Amniotic stem cell (primary cell): Measurements from ENCODE around the gene KRTAP12-2.
"Not testable (repeated sequence)": the region's sequence is repeated elsewhere in the genome, so short reads cannot be mapped to it uniquely, and the experiment has no call there.

ENCODE experiments used
- DNase-seq: peaks from one replicate; lab custom pipeline; 2025; lab: John Stamatoyannopoulos, UW

The KRTAP12-2 gene

DNA sequence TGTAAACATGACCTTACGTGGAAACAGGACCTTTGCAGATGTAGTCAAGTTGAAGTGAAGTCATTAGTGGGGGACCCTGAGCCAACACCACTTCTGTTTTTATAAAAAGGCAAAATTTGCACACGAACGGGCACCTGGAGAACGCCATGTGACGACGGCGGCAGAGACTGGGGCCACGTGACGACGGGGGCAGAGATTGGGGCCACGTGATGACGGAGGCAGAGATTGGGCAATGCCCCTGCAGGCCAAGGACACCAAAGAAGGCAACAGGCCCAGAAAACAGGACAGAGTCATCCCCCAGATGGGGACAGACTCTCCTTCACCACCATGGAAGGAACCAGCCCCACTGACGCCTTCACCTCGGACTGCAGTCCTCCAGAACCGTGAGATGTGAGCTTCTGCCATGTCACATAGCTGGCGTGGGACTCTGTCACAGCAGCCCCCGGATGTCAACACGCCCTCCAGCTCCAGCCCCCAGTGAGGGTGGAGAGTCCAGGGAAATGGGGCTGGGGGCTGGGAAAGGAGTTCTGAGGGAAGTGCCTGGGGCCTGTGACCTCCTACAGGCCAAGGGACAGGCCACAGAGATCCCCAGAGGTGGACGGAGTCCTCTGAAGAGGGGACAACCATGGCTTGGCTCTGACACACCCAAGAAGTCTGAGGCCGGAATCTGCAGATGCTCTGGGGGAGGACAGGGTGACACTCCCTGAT lies 16.3 kb downstream of the KRTAP12-2 start:
- no peak for DNase-seq

DNA sequence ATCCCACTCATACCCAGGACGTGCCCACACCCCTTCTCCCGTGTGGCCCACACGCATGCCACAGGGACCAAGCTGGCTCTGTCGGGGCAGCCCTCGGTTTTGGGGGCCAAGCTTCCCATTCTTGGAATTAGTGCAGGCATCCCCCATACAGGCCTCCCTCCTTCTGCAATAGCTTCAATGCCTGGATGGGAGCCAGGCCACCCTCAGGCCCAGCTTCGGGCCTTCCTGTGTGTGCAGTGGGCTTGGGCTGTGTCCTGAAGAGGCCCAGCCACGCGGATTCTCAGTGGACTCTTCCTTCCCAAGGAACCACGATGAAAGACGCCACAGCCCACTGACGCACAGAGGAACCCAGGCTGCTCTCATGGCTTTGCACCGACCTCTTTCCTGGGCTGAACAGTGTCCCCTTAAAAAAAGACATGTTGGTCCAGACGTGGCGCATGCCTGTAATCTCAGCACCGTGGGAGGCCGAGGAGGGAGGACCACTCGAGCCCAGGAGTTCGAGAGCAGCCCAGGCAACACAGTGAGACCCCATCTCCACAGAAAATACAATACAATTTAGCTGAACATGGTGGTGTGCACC lies 17.1 kb downstream of the KRTAP12-2 start:
- no peak for DNase-seq

DNA sequence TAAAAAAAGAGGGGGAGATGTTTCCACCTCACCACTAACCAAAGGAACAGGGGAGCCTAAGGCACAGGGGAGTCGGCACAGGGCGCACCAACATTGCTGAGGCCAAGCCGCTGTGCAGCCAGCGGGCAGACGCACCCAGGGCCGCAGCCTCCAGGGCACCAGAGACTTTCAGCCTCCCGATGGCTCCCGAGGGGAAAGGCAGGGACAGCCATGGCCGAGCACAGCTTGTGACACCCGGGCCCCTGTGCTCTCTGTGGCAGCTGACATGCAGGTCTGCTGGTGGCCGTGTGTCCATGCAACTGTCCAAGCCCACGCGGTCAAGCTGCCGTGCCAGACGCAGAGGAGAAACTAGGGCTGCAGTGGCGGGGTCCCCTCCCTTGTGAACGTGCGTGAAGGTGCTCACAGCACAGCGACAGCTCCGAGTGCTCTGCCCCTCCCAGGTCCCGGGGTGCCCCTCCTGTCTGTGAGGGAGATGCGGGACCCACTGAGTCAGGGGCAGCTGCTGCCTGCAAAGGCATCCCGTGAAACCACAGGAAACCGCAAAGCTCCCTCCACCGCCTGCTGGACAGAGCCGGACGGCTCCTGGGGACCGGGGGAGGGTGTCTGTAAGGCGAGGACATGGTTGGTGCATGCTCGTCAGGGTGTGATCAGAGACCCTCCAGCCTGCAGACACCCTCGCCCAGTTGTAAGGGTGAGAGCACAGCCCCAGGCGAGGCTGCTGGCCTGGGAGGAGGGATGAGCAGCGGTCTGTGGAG lies 18.0 kb downstream of the KRTAP12-2 start:
- DNase-seq: no peak

DNA sequence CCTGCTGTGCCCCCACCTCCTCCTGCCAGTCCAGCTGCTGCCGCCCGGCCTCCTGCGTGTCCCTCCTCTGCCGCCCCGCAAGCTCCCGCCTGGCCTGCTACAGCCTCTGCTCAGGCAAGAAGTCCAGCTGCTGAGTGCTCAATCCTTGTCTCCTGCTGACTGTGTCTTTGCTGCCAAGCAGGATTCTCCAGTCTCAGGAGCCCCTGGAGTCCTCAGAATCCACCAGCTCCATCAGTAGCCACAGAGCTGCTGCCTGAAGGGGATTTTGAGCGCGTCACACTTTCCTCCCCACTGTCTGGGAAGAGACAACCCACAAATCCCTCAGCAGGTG lies 19.5 kb downstream of the KRTAP12-2 start:
- DNase-seq: no peak

DNA sequence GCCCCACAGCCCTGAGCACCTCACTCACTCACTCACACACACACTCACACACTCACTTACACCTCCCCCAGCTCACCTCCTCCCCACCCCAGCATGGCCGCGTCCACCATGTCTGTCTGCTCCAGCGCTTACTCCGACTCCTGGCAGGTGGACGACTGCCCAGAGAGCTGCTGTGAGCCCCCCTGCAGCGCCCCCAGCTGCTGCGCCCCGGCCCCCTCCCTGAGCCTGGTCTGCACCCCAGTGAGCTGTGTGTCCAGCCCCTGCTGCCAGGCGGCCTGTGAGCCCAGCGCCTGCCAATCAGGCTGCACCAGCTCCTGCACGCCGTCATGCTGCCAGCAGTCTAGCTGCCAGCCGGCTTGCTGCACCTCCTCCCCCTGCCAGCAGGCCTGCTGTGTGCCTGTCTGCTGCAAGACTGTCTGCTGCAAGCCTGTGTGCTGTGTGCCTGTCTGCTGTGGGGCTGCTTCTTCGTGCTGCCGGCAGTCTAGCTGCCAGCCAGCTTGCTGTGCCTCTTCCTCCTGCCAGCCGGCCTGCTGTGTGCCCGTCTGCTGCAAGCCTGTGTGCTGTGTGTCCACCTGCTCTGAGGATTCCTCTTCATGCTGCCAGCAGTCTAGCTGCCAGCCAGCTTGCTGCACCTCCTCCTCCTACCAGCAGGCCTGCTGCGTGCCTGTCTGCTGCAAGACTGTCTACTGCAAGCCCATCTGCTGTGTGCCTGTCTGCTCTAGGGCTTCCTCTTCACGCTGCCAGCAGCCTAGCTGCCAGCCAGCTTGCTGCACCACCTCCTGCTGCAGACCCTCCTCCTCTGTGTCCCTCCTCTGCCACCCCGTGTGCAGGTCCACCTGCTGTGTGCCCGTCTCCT lies 20.1 kb downstream of the KRTAP12-2 start, which contains the start of gene KRTAP10-11:
Gene KRTAP10-11, plus strand, starts transcription at position 49 of the 856 bp plus-strand sequence. Its CDS starts 45 bp downstream, at position 94.
- not testable (repeated sequence) for DNase-seq

DNA sequence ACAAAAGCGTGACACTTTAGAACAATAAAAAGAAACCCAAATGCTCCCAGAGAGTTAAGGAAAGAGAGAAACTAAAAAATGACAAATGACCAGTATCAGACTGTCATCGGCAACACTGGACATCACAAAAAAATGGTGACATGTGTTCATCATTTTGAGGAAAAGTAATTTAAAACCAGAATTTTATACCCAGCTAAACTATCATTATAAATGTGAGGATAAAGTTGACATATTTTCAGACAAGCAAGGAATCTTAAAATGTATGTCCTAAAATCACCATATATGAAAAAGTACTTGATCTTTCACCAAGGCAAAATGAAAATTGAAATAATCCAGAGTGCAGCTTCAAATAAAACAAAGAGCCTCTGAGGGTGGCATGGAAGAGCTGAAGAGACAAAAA lies 21.8 kb downstream of the KRTAP12-2 start:
- no peak for DNase-seq

DNA sequence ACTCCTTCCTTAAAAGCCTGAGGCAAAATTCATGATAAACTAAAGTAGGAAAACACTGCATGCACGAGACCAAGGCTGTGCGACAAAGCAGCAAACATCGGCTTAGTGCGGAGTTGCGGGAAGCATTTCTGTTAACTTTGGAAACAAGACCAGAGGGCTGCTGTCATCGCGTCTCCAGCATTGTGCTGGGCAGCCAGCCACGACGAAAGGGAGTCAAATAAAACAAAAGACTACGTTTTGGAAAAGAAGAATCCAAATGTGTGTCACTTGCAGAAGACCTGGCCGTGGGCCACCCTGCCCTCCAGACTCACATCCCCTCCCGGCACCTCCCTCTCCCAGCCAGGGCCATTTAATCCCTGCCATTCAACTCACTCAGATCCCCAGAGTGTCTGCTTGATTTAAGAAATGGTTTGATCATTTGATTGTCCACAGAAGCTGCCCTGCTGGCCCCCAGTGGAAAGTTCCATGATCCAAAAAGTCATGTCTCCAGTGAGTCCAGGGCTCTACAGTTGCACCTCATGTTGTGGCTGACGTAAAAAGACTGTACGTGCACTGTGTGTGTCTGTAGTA lies 22.9 kb downstream of the KRTAP12-2 start:
- DNase-seq: no peak

DNA sequence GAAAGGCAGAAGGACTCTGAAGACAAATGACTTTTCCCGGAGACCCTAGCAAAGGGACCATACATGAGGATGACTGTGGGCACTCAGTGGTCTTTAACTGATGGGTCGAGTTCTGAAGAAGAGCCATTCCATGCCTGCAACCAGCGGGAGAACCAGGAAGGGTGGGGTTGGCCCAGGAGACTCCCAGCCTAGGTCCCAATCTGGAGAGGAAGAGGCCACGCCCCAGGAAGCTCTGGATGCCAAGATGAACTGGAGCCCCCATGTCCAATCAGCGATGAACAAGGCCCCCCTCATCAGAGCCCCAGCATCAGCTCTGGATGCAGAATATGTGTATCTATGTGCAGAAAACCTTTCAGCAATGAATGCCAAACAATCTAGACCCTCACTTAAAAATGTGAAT lies 26.0 kb downstream of the KRTAP12-2 start:
- no peak for DNase-seq

DNA sequence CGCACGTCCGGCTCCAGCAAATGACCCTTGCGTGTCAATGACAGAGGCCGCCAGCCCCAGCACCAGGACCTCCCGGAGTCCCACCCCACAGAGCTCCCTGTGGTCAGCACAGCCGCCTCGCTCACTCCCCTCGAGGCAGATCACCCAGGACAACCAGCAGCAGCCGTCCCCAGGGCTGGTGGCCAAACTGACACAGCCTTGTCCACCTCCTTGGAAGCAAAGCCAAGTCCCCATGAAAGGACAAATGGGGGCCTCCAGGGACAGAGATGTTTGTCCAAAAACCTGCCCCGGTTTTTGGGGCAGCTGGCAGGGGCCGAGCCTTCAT lies 27.4 kb downstream of the KRTAP12-2 start:
- no peak for DNase-seq

DNA sequence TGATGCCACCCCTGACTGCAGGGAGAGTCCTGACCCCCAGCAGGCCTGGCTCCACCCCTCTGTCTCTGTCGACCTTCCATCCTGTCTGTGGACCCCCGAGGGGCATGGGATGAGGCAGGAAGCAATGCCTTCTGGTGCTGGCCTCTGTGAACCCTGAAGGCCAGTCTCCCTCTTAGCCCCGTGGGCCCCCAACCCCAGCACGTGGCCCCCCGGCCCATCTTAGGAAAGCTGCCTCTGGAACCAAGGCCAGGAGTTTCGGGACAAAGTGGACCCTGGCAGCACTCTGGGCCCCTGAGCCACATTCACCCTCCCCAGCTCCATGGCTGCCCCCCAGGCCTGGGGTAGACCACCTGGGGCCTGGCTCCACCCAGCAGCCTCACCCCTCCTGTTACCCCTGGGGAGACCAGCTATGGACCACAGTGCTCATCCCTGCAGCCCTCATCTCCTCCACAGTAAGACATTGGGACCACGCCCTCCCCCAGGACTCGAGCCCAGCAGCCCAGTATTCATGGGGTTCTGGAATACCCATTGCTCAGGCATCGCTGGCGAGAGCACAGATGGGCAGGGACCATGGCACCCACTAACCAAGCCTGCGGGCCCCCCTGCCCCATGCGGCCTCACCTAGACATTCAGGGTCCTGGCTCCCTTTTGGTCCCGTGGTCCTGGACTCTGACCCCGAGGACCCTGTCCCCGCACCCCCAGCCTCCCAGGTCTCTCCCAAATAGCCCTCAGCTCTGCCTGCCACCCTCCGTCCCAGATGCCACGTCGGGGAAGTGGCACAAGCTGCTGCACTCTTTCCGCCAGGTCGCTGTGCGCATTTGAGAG lies 28.0 kb downstream of the KRTAP12-2 start:
- DNase-seq: not testable (repeated sequence)

DNA sequence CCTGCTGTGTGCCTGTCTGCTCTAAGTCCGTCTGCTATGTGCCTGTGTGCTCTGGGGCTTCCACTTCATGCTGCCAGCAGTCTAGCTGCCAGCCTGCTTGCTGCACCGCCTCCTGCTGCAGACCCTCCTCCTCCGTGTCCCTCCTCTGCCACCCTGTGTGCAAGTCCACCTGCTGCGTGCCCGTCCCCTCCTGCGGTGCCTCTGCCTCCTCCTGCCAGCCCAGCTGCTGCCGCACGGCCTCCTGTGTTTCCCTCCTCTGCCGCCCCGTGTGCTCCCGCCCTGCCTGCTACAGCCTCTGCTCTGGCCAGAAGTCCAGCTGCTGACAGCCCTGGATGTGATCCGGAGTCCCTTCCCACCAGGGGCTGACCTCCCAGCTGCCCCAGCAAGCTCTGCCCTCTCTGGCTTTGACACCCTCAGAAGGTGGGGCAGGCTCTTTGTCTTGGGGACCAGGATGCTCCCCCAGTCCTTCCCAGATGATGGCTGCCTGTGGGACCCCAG lies 28.8 kb downstream of the KRTAP12-2 start:
- not testable (repeated sequence) for DNase-seq

DNA sequence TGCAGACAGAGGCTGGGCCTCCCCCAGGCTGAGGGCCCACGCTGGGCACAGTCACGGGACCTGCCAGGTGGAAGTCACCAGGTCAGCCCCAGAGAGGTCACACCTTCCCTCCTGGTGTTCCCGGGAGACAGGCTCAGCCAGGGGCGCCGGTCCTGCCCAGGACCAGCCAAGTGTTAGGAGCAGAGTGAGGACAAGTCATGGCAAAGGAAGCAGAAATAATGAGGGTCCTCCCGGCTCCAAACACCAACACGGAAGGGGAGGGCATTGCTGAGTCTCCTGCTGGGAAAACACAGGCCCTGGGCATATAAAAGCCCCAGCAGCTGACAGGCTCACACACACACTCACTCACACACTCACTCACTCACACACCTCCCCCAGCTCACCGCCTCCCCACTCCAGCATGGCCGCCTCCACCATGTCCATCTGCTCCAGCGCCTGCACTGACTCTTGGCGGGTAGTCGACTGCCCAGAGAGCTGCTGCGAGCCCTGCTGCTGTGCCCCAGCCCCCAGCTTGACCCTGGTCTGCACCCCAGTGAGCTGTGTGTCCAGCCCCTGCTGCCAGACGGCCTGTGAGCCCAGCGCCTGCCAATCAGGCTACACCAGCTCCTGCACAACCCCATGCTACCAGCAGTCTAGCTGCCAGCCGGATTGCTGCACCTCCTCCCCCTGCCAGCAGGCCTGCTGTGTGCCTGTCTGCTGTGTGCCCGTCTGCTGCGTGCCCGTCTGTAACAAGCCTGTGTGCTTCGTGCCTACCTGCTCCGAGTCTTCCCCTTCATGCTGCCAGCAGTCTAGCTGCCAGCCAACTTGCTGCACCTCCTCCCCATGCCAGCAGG lies 29.5 kb downstream of the KRTAP12-2 start, which contains the start of gene KRTAP10-10:
Gene KRTAP10-10, plus strand, starts transcription at position 339 of the 833 bp plus-strand sequence. Its CDS starts 62 bp downstream, at position 401.
- no peak for DNase-seq

DNA sequence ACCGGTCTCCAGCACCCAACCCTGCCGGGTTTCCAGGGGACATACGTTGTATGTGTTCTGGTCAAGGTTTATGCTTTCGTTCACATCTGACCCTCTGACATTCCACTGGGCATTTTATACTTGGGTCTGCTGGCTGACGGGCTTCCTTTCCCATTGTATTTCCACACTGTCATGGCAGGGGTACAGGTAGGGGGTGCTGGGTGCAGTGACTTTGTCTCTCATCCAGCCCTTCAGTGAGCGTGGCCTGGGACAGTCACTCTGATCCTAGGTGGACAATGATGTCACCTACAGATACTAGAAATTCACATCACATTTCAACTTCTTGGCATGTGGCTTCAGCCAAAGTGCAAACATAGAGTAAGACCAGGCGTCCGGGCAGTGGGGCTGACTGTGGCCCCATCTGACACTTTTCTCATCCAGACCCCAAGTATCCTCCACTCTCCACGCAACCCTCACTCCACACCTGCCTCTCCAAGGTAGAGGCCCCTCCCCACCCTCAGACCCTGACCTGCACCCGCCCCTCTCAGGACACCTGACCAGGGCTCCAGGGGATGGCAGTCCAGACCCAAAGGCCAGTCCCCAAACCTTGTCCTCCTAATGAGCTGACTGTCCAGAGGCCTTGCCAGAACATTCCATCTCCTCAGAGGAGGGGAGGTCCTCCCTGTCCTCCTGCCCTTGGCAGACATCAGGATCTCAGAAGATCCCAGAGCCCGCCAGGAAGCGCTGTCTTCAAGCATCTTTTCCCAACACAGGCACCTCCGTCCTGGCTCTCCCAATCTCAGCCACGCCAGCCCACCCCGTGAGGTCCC lies 30.3 kb downstream of the KRTAP12-2 start:
- no peak for DNase-seq

DNA sequence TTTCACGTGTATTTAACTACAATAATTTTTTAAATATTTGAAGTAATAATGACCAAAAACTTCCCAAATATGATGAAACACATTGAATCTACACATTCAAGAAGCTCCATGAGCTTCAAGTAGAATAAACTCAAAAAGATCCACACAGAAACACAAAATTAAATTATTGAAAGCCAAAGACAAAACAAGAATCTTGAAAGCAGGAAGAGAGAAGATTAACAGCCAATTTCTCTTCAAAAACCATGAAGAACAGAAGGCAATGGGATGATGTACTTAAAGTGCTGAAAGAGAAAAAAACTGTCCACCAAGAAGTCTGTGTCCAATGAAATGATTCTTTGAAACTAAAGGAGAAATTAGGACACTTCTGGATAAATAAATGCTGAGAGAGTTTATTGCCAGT lies 34.7 kb downstream of the KRTAP12-2 start:
- DNase-seq: no peak

DNA sequence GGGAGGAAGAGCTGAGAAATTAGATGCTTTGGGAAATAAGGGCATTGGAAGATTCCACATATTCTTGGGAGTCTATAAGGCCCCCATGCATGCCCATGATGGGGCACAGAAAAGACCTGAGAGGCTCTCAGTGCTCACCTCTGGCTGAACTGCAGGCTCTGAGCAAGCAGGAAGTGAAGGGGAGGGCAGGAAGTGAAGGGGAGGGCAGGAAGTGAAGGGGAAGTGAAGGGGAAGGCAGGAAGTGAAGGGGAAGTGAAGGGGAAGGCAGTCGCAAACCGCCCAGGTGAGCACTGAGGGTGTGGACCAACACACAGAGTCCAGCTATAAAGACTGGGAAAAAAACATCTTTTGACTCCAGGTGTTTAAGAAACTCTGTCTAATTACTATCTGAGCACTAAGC lies 36.3 kb downstream of the KRTAP12-2 start:
- no peak for DNase-seq

DNA sequence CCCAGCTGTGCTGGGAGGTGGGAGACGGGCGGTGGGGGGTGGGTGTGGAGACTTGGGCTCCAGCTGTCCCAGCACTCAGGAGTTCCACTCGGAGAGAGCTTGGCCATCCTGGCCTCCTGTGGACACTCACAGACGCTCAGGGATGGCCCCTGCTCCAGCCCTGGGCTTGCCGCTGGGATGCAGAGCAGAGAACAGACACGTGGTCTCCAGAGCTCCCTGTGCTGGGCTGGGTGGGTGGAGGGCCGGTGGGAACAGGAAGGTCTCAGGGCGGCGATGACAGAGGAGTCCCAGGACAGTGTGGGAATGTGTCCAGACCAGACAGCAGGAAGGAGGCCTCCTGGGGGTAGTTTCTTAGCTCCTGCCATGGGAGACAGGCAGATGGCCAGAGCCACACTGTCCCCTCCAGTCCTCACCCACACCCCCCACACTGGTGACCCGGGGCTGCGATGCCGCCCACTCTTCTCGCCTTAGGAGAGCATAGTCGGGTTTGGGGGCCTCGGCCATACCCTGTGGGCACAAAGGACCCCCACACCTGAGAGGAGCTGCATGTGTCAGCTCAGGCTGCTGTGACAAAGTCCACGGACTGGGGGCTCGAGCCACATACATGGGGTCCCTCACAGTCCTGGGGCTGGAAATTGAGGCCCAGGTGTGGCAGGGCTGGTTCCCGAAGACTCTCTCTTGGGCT lies 37.9 kb downstream of the KRTAP12-2 start:
- no peak for DNase-seq

DNA sequence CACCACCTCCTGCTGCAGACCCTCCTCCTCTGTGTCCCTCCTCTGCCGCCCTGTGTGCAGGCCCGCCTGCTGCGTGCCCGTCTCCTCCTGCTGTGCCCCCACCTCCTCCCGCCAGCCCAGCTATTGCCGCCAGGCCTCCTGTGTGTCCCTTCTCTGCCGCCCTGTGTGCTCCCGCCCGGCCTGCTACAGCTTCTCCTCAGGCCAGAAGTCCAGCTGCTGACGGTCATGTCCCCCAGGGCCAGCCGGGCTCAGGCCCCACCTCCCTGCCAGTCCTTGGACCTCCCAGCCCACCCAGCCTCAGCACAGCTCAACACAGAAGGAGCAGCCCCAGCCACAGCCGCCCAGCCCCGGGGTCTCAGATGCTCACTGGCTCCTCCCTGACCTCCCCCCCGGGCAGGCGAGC lies 38.9 kb downstream of the KRTAP12-2 start:
- not testable (repeated sequence) for DNase-seq

DNA sequence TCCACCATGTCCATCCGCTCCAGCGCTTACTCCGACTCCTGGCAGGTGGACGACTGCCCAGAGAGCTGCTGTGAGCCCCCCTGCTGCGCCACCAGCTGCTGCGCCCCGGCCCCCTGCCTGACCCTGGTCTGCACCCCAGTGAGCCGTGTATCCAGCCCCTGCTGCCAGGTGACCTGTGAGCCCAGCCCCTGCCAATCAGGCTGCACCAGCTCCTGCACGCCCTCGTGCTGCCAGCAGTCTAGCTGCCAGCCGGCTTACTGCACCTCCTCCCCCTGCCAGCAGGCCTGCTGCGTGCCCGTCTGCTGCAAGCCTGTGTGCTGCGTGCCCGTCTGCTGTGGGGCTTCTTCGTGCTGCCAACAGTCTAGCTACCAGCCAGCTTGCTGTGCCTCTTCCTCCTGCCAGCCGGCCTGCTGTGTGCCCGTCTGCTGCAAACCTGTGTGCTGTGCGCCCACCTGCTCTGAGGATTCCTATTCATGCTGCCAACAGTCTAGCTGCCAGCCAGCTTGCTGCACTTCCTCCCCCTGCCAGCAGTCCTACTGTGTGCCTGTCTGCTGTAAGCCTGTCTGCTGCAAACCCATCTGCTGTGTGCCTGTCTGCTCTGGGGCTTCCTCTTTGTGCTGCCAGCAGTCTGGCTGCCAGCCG lies 39.4 kb downstream of the KRTAP12-2 start:
- not testable (repeated sequence) for DNase-seq
